ENCODE measurements around the gene CPXM2. TPM values are rescaled to one million over a fixed set of nuclear protein-coding genes. Genes with fewer than 3 reads are reported as not detected.

CPXM2 gene
- total RNA-seq, 1 experiment from 2014 or later = not detected

DNA sequence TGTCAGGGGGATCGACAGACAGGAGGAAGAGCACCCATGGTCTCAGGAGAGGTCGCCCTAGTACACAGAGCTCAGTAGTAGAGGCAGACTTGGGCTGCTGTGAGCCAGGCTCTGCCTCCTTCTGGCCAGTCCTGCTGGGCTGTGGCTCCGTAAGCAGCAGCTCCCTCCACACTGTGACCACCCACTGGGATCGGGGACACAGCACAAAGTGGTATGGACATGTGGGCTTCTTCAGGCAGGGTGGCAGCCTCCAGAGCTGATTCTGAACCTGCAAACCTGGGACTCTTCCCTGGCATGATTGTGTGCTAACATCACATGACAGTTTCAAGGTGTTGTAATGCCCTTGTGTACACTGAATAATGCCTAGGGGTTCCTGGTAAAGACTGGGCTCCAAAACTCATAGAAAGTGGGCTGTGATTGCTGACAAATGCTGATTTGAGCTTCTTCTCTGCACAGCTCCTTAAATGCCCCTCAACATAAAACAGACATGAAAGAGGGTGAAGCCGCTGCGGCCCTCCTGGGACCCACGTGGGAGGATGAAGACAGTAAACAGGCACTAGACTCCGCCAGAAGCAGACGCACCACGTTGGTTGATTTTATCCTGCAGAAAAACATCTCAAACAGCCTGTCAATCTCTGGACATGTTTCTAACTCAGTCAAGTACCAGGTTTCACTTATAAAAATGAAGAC, 148.7 kb downstream of the CPXM2 start:
- intact Hi-C loops (cut with micrococcal nuclease; ENCODE audit: unreplicated experiment) (no loop called here), in situ Hi-C loops (cut with HindIII; ENCODE audit: low pct_unique_long_range_greater_than_20kb, low sequenced_read_pairs) (no loop called here)
- Histone ChIP-seq H3K4me1 (ENCODE audit: control insufficient read depth, insufficient read depth, low read length) (peaks cover 5% of the 10 kb centered on the region; the same call in 1 of the 2 replicates), H3K36me3 (ENCODE audit: control insufficient read depth, insufficient read depth, low read length) (no peaks in the 10 kb centered on the region), H3K27ac (ENCODE audit: low read length) (no peak overlapping the region), H3K4me3 (ENCODE audit: low read depth in 2 of 2, low read length in 2 of 2) (no peak overlapping the region), H3K9me3 (ENCODE audit: control insufficient read depth, insufficient read depth, low read depth, low read length) (no peaks in the 10 kb centered on the region), H3K27me3 (ENCODE audit: control insufficient read depth, insufficient read depth, low read length) (0 out of 2 replicates have a peak, but pooled peaks cover 2% of the 10 kb centered on the region)
- TF ChIP-seq, protein P1, sequence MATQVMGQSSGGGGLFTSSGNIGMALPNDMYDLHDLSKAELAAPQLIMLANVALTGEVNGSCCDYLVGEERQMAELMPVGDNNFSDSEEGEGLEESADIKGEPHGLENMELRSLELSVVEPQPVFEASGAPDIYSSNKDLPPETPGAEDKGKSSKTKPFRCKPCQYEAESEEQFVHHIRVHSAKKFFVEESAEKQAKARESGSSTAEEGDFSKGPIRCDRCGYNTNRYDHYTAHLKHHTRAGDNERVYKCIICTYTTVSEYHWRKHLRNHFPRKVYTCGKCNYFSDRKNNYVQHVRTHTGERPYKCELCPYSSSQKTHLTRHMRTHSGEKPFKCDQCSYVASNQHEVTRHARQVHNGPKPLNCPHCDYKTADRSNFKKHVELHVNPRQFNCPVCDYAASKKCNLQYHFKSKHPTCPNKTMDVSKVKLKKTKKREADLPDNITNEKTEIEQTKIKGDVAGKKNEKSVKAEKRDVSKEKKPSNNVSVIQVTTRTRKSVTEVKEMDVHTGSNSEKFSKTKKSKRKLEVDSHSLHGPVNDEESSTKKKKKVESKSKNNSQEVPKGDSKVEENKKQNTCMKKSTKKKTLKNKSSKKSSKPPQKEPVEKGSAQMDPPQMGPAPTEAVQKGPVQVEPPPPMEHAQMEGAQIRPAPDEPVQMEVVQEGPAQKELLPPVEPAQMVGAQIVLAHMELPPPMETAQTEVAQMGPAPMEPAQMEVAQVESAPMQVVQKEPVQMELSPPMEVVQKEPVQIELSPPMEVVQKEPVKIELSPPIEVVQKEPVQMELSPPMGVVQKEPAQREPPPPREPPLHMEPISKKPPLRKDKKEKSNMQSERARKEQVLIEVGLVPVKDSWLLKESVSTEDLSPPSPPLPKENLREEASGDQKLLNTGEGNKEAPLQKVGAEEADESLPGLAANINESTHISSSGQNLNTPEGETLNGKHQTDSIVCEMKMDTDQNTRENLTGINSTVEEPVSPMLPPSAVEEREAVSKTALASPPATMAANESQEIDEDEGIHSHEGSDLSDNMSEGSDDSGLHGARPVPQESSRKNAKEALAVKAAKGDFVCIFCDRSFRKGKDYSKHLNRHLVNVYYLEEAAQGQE (IDR thresholded peaks at IDR 0.05; ENCODE audit: insufficient read depth in 1 of 2, low read depth in 2 of 2, low read length in 1 of 2) = no peak
- TF ChIP-seq SIN3A (IDR thresholded peaks at IDR 0.05; ENCODE audit: borderline replicate concordance, insufficient read depth, low read depth, low read length) (no peak), POLR2AphosphoS5 (IDR thresholded peaks at IDR 0.05; ENCODE audit: low read depth, low read length) (no peak), CTCF (IDR thresholded peaks at IDR 0.05) (no peak), TCF7L2 (IDR thresholded peaks at IDR 0.05; ENCODE audit: low read depth, low read length) (no peak)
- DNase-seq (ENCODE audit: low read depth, low spot score) = no peak
- ATAC-seq = no peak
- BruUV-seq (replicated peaks) = no TSS peak
- ChIA-PET POLR2A (no interaction called here), CTCF (interaction anchor here (0.7 kb wide), 1 partner anchor 125 kb away, joined by 4 read pairs; no protein-coding TSS in a partner anchor)

- no peak overlapping the region for H3K27ac ChIP-seq (ENCODE audit: low read length)
- H3K4me1 ChIP-seq (ENCODE audit: control insufficient read depth, insufficient read depth, low read length) = peaks cover 5% of the 10 kb centered on the region; the same call in 1 of the 2 replicates
- BruUV-seq (replicated peaks) = no TSS peak
- ChIA-PET CTCF (no interaction called here), POLR2A (no interaction called here)
- DNase-seq (ENCODE audit: low read depth, low spot score) (no peak), ATAC-seq (no peak)
- no peaks in the 10 kb centered on the region for H3K36me3 ChIP-seq (ENCODE audit: control insufficient read depth, insufficient read depth, low read length)
- in situ Hi-C loops (cut with HindIII; ENCODE audit: low pct_unique_long_range_greater_than_20kb, low sequenced_read_pairs) = no loop called here
- 0 out of 2 replicates have a peak, but pooled peaks cover 2% of the 10 kb centered on the region for H3K27me3 ChIP-seq (ENCODE audit: control insufficient read depth, insufficient read depth, low read length)
- TF ChIP-seq TCF7L2 (IDR thresholded peaks at IDR 0.05; ENCODE audit: low read depth, low read length) (no peak), CTCF (IDR thresholded peaks at IDR 0.05) (no peak), POLR2AphosphoS5 (IDR thresholded peaks at IDR 0.05; ENCODE audit: low read depth, low read length) (no peak), SIN3A (IDR thresholded peaks at IDR 0.05; ENCODE audit: borderline replicate concordance, insufficient read depth, low read depth, low read length) (no peak)
- TF ChIP-seq, protein P1 (IDR thresholded peaks at IDR 0.05; ENCODE audit: insufficient read depth in 1 of 2, low read depth in 2 of 2, low read length in 1 of 2) = no peak
- intact Hi-C loops (cut with micrococcal nuclease; ENCODE audit: unreplicated experiment) = no loop called here
- H3K4me3 ChIP-seq (ENCODE audit: low read depth in 2 of 2, low read length in 2 of 2) = no peak overlapping the region
- no peaks in the 10 kb centered on the region for H3K9me3 ChIP-seq (ENCODE audit: control insufficient read depth, insufficient read depth, low read depth, low read length)
Observed at GRCh38 chr10:123741711-123742110, 149.9 kb downstream of the CPXM2 start.

Measured in Panc1 (cell line).